NCI-H748 treated with DMSO at 0.1 percent for 48 hours (cell line): ENCODE results near the gene CRYAA.
A peak's percentile ranks its signal among the peaks of the same experiment; 100 is the strongest.
"Not testable (repeated sequence)": the region's sequence is repeated elsewhere in the genome, so short reads cannot be mapped to it uniquely, and the experiment has no call there.

Source experiments
- DNase-seq: peaks from one replicate; lab custom pipeline; 2025; lab: John Stamatoyannopoulos, UW

CRYAA gene

DNA sequence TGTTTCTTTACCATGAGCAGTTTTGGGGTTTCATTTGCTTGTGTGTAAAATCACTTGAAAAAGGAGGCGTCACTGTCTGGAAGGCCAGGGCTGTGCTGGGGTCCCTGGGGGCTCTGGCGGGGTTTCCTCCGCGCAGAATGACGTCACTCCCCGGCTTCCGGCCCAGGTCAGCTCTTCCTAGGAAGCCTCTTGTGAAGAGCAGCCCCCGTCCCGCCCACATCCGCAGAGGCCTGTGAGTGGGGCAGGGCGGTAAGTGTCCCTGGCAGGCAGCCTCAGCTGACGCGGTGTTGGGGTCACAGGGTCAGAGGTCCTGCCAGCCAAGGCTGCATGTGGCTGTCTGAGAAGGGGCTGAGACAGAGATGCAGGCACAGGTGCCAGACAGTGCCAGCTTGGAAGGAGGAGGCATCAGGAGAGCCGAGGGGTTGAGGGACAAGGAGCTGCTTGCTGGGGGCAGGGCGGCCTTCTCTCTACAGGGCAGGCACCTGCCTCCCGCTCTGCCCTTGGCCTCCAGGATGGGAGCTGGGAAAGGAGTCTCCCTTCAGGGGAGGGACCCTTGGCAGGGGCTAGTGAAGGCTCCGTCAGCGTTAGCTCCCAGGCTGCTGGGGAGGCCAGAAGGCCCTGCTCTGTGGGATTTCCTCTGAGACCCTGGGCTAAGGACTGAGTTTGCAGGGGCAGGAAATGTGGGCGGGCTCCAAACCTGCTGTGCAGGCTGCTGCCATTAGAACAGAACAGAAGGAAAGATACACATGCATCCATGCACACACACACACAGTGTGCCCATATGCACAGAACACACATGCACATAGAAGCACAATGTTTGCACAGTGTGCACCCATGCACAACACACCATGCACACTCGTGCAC lies 8.5 kb downstream of the CRYAA start:
- not testable (repeated sequence) for DNase-seq

DNA sequence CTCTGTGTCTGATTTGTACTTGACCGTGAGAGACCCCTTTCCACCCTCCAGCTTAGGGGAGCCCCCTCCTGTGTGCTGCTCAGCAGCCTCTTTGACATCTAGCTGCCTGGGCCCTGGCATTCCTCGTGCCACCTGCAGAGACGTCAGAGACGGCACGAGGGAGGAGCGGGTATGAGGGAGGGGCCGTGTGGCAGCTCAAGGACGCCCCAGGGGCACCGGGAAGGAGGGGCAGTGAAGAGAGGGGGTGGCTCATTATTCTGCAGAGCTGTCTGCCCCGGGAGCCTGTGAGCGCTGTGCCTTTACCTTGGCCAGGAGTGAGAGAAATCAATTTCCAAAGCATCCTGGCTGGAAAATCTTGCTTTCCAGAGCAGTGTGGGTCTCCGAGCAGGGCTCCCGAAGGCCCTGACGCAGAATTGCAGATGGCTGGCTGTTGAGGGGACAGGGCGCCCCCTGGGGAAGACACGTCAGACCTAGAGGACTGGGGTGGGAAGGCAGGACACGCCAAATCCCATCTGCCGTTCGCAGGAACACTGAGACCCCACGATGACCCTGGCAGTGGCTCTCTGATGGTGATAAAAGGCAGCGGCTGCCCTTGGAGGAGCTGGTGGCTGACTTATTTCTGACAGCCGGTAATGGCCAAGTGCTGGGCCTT lies 9.5 kb downstream of the CRYAA start:
- not testable (repeated sequence) for DNase-seq

DNA sequence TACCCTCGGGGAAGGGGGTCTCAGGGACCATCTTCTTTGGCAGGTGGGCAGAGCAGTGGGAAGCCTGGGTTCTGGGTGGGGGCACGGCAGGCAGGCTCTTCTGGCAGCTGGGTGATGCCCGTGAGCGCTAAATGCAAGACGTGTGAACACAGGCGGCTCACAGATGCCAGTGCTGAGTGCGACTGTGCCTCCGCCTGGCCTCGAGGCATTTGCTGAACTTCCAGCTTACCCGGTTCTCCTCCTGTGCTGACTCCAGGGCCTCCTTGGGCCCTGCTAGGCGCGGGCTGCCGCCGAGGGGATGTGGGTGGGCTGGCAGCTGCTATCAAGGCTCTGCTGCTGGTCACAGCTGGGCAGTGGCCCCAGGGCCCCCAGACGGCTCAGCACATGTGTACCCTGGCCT lies 12.2 kb downstream of the CRYAA start:
- DNase-seq, result not testable (repeated sequence)

- DNase-seq, result not testable (repeated sequence)
Measured at GRCh38 chr21:43187268-43187667, 18.5 kb downstream of the CRYAA start.

- no peak for DNase-seq
Measured at GRCh38 chr21:43187715-43188114, 18.9 kb downstream of the CRYAA start.

DNA sequence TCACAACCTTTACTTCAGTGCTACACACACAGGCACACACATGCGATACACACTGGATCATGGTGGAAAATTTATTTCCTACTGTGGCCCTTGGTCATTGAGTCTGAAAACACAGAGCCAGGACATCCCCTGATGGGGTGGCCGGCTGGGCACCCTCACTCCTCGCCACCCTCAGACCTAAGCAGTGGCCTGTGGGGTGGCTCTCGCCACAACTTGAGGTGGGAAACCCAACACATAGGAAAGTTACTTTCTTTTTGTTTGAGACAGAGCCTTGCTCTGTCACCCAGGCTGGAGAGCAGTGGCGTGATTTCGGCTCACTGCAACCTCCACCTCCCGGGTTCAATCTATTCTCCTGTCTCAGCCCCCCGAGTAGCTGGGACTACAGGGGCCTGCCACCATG lies 19.4 kb downstream of the CRYAA start:
- DNase-seq, result no peak

GRCh38 chr21:43188592-43189210 lies 19.9 kb downstream of the CRYAA start:
- DNase-seq, result no peak

- no peak for DNase-seq
Measured at GRCh38 chr21:43189936-43190335, 21.1 kb downstream of the CRYAA start.

DNA sequence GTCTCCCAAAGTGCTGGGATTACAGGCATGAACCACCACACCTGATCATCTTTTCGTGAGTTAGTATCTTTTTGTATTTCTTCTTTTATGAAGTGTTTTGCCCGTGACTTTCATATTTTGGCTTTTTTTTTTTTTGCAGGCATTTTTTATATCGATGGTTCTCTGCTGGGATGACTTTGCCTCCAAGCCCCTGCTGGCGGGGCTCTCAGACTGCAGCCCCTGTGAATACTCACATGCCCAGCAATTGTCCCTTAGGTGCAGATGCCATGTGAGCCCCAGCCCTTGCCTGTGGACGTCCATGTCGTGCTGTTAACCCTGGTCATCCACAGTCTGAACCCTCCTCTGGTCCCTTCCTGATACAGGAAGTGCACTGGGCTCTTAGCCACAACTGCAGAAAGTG lies 21.7 kb downstream of the CRYAA start:
- no peak for DNase-seq

GRCh38 chr21:43190951-43191350 lies 22.1 kb downstream of the CRYAA start:
- no peak for DNase-seq

DNA sequence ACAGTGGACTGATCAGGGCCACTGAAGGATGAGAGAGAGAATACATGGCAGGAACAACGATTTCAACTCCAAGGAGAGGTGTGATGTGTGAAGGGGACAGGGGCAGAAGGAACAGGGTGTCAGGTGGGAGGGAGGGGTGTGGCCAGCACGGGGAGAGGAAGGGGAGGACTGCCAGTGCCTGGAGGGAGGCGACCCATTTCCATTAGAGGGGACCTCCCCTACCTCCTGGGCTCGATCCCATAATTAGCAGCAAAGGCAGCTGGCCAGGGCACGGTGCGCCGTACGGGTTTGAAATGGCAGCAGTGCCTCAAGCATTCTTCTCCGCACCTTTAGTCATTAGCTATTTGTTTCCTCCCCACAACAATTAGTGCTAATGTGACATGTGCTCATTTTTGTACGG lies 22.7 kb downstream of the CRYAA start:
- no peak for DNase-seq

DNA sequence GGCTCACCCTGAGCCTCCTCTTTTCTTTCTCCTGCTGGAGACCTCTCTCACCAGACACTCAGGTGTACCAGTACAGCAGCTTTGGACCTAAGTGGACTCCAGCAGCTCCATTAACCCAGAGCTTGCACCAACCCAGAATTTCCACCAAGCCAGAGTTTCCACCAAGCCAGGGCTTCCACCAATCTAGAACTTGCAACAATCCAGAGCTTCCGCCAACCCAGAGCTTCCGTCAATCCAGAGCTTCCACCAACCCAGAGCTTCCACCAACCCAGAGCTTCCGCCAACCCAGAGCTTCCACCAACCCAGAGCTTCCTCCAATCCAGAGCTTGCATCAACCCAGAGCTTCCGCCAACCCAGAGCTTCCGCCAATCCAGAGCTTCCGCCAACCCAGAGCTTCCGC lies 23.2 kb downstream of the CRYAA start:
- no peak for DNase-seq

DNA sequence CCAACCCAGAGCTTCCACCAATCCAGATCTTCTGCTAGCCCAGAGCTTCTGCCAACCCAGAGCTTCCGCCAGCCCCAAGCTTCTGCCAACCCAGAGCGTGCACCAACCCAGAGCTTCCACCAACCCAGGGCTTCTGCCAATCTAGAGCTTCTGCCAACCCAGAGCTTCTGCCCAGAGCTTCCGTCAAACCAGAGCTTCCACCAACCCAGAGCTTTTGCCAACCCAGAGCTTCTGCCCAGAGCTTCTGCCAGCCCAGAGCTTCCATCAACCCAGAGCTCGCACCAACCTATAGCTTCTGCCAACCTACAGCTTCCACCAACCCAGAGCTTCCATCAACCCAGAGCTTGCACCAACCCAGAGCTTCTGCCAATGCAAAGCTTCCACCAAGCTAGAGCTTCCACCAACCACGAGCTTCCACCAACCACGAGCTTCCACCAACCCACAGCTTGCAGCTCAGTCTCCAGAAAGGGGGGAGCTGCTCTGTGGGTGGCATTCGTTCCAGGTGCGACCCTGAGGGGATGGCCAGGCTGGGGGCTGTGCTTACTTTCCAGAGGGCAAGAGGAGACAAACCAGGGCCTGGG lies 23.8 kb downstream of the CRYAA start:
- DNase-seq, result no peak

DNA sequence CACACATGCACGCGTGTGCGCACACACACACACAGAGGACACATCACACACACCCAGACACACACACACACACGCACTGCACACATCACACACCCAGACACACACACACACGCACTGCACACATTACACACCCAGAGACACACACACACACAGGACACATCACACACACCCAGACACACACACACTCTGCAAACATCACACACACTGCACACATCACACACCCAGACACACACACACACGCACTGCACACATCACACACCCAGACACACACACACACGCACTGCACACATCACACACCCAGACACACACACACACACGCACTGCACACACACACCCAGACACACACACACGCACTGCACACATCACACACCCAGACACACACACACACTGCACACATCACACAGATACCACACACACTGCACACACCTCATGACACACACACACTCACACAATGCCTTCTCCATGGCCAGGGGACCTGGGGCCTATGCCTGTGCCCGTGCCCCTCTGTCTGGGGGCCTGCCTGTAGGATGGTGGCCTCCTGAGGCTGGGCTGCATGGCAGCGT lies 24.4 kb downstream of the CRYAA start:
- DNase-seq, result no peak

DNA sequence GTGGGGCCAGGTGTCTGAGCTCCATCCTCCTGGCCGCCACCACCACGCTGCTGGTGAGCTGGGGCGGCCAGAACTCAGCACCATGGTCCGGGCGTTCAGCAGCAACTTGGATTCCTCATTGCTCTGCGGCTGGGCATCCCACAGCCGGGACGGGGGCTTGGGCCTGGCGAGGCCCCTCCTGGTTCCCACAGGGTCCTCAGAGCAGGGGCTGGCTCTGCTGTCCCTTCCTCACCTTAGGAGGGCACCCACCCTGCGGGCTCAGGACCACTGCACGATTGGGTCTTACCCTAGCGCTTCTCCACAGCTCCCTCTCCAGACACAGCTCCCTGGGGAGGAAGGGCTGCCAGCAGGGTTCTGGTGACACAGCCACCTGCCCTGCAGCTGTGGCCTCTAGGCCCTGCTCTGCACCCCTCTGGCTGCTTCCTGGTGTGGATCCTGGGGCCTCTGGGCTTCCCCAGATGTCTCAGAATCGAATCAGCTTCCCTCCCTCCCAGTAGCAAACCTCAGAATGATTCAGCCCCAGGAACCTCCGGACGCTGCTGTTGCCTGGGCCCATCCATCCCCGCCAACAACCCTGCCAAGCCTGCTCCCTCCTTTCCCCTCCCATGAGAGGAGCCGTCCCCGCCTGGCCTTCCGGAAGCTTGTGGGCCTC lies 25.0 kb downstream of the CRYAA start:
- no peak for DNase-seq

DNA sequence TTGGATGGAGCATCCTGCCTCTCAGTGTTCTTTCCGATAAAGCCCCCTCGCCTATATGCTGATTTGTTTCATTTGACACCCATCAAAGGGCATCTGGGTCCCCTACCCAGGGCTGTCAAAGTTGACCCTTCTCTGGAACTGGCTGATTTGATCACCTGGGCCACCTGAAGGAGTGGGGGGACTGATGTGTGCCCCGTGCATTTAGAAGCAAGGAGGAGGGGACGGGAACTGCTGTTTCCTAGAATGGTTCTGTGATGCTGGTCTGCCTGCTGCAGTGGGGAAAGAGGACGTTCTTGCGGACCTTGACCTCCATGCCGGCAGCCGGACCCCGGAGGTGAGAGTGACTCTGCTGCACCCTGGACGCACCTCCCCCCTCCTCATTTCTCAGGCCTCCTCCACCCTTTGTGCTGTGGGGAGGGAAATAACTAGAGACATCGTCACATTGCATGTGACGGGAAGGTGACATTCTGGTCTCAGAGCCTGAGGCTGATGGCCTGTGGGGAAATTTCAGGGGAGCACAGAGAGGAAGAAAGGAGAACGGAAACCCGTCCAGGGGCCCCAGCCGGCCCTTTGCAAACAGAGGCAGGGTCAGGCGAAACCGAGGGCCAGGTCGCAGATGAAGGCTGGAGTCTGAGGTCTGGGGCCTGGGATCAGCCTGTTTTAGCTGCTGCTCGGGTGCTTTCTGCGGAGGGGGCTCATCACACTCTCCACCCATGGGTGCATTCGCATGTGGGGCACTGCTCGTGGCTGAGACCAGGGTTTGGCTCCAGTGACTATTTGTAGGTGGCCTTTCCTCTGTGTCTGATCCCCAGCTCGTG lies 25.7 kb downstream of the CRYAA start:
- no peak for DNase-seq

DNA sequence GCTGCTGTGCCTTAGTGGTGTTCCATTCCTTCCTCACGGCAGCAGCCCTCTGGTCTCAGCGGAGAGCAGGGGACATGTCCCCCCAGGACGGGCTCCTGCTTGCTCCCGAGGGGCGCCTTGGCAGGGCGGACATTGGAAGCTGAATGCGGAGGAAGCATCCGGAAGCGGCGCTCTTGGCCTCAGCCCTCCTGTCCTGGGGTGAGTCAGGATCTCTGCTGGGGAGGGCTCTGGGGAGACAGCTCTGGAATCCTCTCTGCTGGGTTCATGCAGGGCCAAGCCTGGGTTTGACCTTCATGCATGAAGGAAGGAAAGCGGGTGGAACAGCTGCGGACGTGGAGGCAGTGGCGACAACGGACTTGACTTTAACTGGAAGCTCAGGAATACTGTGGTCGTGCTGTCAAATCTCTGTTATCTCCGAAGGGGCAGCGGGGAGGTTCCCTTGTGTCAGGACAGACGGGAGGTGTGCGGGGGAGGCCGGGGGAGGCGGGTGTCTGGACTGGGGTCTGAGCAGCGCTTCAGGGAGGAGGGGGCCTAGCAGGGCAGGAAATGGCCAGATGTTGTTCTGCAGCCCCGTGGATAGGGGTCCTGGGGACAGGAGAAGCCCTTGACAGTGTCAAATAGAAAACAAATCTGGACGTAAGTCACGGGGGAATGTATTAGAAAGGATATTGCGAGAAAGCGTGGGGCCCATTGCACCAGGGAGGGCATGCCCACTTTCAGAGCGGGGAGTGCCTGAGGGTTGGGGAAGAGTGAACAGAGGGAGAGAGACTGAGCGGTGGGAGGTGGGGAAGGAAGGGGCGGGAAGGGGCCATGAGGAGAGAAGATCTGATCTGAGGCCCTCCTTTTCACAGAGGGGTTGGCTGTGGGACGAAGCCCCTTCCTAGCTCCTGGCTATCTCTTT lies 26.6 kb downstream of the CRYAA start:
- no peak for DNase-seq

DNA sequence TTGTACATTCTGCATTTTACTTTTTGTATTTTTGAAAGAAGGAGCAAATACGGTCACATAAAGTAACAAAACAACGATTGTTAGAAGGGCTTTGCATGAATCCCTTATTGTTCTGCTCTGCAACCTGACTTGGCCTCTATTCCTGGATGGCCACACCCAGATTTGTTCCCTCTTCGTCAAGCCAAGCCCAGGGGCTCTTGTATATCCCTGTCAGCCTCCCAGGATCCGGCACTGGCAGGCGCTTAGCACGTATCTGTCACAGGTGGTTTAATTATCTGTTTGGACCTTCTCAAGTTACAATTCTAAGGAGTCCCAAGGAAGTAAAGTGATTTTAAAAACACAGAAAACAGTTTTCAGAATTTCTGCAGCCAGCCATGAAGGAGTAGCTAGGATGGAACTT lies 28.0 kb downstream of the CRYAA start:
- DNase-seq, result peak; percentile 38

- DNase-seq, result no peak
Measured at GRCh38 chr21:43198376-43198775, 29.6 kb downstream of the CRYAA start.

- DNase-seq, result no peak
Measured at GRCh38 chr21:43201491-43201890, 32.7 kb downstream of the CRYAA start.
